Keratinocyte (primary cell): Measurements from ENCODE around the gene SEC14L1. TPM values are rescaled to one million over a fixed set of nuclear protein-coding genes. Genes with fewer than 3 reads are reported as not detected.

Source experiments
- DNase-seq: peaks from one replicate; pipeline ENCODE4 v3.0.0-alpha.2; 2011; ENCODE audit warnings: low read depth, missing footprints, low spot score
- FAIRE-seq: peaks from 2 replicates; lab custom pipeline; 2011; peaks lifted over from hg19 to GRCh38; lab: Jason Lieb, UNC
- H2AFZ ChIP-seq: 2 replicates; pipeline ENCODE4 v1.6.0; 2012; ENCODE audit warnings: low read length, control low read depth, inconsistent platforms; ENCODE audit not compliant: control insufficient read depth
- H3K27ac ChIP-seq: 2 replicates; pipeline ENCODE4 v1.5.1; 2011; ENCODE audit warnings: low read length; ENCODE audit not compliant: control insufficient read depth, insufficient read depth
- H3K27me3 ChIP-seq: 3 replicates; pipeline ENCODE4 v1.6.0; 2011; ENCODE audit warnings: low read length; ENCODE audit not compliant: control insufficient read depth, insufficient read depth; ENCODE audit errors: extremely low read depth
- H3K36me3 ChIP-seq, 2 experiments: 2 replicates in 1 of 2; 3 replicates in 1 of 2; pipeline ENCODE4 v1.5.1; 2011; ENCODE audit warnings: low read length in 2 of 2, mild to moderate bottlenecking in 1 of 2; ENCODE audit not compliant: control insufficient read depth in 2 of 2, insufficient read depth in 2 of 2; ENCODE audit errors: extremely low read depth in 1 of 2
- H3K4me1 ChIP-seq: 3 replicates; pipeline ENCODE4 v1.5.1; 2011; ENCODE audit warnings: low read length; ENCODE audit not compliant: control insufficient read depth, insufficient read depth; ENCODE audit errors: extremely low read depth
- H3K4me2 ChIP-seq: 3 replicates; pipeline ENCODE4 v1.6.0; 2011; ENCODE audit warnings: low read depth, low read length; ENCODE audit not compliant: control insufficient read depth, insufficient read depth; ENCODE audit errors: extremely low read depth
- H3K4me3 ChIP-seq, 3 experiments: fragments of 200-600 bp in 1 of 3; sonication (generic) in 1 of 3; 2 replicates in 2 of 3; 3 replicates in 1 of 3; pipeline ENCODE4 v1.5.1; 2011 to 2016; ENCODE audit warnings: low read length in 3 of 3, mild to moderate bottlenecking in 3 of 3, control low read depth in 2 of 3, inconsistent platforms in 1 of 3, low read depth in 1 of 3, mixed read lengths in 1 of 3, mixed run types in 1 of 3, moderate library complexity in 1 of 3; ENCODE audit not compliant: control insufficient read depth in 2 of 3, insufficient read depth in 2 of 3; ENCODE audit errors: extremely low read depth in 1 of 3
- H3K79me2 ChIP-seq: 2 replicates; pipeline ENCODE4 v1.6.0; 2012; ENCODE audit warnings: low read length; ENCODE audit not compliant: control insufficient read depth, insufficient read depth
- H3K9ac ChIP-seq: 3 replicates; pipeline ENCODE4 v1.6.0; 2011; ENCODE audit warnings: low read length; ENCODE audit not compliant: control insufficient read depth, insufficient read depth; ENCODE audit errors: extremely low read depth
- H3K9me1 ChIP-seq: 3 replicates; pipeline ENCODE4 v1.6.0; 2011; ENCODE audit warnings: low read length; ENCODE audit not compliant: control insufficient read depth, insufficient read depth; ENCODE audit errors: extremely low read depth
- H3K9me3 ChIP-seq: 2 replicates; pipeline ENCODE4 v1.5.1; 2012; ENCODE audit warnings: low read depth, low read length; ENCODE audit not compliant: control insufficient read depth
- H4K20me1 ChIP-seq: 3 replicates; pipeline ENCODE4 v1.6.0; 2011; ENCODE audit warnings: low read length; ENCODE audit not compliant: control insufficient read depth, insufficient read depth; ENCODE audit errors: extremely low read depth
- EZH2 ChIP-seq: IDR thresholded peaks from one replicate; pipeline ENCODE4 v1.6.1; 2012; ENCODE audit warnings: inconsistent platforms, mild to moderate bottlenecking, low read length, moderate library complexity
- dilution Hi-C: fragments of 300-500 bp; cut with MboI; formaldehyde crosslinking; loops from one replicate; pipeline ENCODE4 v1.7.0; 2020; ENCODE audit warnings: low sequenced_read_pairs; ENCODE audit not compliant: extremely low pct_ligation_motif_present
- polyA plus RNA-seq, 5 experiments: library from polyadenylated mRNA; depleted of rRNA in 3 of 5; stranded (reverse) in 3 of 5; stranded (forward) in 1 of 5; unstranded in 1 of 5; fragments of >200 nt; gene quantifications; 1 replicate in 1 of 5; 2 replicates in 3 of 5; 3 replicates in 1 of 5; pipeline versions ENCODE4 v1.2.1 to v1.2.3, GENCODE V29; 2011 to 2012; ENCODE audit warnings: missing spikeins in 2 of 5, low read depth in 1 of 5, low replicate concordance in 1 of 5
- TF ChIP-seq, protein P1 (sequence below), 3 experiments: IDR thresholded peaks in 1 of 3; conservative IDR thresholded peaks in 1 of 3; optimal IDR thresholded peaks in 1 of 3; 2 replicates in 2 of 3; 3 replicates in 1 of 3; pipeline versions ENCODE3 to v1.5.1; 2011; ENCODE audit warnings: low read length in 3 of 3, mild to moderate bottlenecking in 3 of 3, moderate library complexity in 2 of 3, control low read depth in 1 of 3, inconsistent platforms in 1 of 3; ENCODE audit not compliant: insufficient read depth in 2 of 3; ENCODE audit errors: extremely low read depth in 1 of 3

SEC14L1 gene
- polyA plus RNA-seq, 1 donor (not counting 4 experiments of a cell fraction or from before 2014, with no cell fraction given): 35.6 TPM

DNA sequence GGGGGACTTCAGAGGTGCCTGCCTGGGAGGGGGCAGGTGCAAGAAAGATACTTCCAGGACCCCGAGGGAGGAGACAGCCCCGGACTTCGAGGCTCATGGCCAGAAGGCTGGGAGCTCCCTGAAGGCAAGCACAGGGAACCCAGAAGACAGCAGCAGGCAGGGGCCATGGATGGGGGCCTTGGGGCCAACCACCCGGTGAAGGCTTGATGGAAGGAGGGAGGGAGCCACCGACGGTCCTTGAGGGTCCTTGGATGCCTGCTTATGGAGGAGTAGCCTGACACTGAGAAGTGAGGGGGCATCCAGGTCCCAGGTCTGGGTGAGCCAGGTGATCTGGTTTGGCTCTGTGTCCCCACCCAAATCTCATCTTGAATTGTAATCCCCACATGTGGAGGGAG, 89.7 kb downstream of the SEC14L1 start:
- TF ChIP-seq, protein P1, sequence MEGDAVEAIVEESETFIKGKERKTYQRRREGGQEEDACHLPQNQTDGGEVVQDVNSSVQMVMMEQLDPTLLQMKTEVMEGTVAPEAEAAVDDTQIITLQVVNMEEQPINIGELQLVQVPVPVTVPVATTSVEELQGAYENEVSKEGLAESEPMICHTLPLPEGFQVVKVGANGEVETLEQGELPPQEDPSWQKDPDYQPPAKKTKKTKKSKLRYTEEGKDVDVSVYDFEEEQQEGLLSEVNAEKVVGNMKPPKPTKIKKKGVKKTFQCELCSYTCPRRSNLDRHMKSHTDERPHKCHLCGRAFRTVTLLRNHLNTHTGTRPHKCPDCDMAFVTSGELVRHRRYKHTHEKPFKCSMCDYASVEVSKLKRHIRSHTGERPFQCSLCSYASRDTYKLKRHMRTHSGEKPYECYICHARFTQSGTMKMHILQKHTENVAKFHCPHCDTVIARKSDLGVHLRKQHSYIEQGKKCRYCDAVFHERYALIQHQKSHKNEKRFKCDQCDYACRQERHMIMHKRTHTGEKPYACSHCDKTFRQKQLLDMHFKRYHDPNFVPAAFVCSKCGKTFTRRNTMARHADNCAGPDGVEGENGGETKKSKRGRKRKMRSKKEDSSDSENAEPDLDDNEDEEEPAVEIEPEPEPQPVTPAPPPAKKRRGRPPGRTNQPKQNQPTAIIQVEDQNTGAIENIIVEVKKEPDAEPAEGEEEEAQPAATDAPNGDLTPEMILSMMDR (optimal IDR thresholded peaks at IDR 0.05 in 1 of 3, IDR thresholded peaks at IDR 0.05 in 1 of 3, conservative IDR thresholded peaks at IDR 0.05 in 1 of 3; ENCODE audit: extremely low read depth in 1 of 3, insufficient read depth in 2 of 3, low read length in 3 of 3): no peak
- no peak for TF ChIP-seq EZH2
- Histone ChIP-seq H3K9me1 (no peaks in the 10 kb centered on the region), H3K79me2 (no peaks in the 10 kb centered on the region), H4K20me1 (no peaks in the 10 kb centered on the region), H2AFZ (no peak overlapping the region), H3K9me3 (peaks cover 4% of the 10 kb centered on the region), H3K36me3 (no peaks in the 10 kb centered on the region), H3K27ac (no peak overlapping the region), H3K4me1 (no peaks in the 10 kb centered on the region), H3K4me3 (no peak overlapping the region), H3K4me2 (no peak overlapping the region), H3K27me3 (no peaks in the 10 kb centered on the region), H3K9ac (no peak overlapping the region)
- dilution Hi-C loops: no loop called here
- FAIRE-seq (no peak), DNase-seq (no peak)

DNA sequence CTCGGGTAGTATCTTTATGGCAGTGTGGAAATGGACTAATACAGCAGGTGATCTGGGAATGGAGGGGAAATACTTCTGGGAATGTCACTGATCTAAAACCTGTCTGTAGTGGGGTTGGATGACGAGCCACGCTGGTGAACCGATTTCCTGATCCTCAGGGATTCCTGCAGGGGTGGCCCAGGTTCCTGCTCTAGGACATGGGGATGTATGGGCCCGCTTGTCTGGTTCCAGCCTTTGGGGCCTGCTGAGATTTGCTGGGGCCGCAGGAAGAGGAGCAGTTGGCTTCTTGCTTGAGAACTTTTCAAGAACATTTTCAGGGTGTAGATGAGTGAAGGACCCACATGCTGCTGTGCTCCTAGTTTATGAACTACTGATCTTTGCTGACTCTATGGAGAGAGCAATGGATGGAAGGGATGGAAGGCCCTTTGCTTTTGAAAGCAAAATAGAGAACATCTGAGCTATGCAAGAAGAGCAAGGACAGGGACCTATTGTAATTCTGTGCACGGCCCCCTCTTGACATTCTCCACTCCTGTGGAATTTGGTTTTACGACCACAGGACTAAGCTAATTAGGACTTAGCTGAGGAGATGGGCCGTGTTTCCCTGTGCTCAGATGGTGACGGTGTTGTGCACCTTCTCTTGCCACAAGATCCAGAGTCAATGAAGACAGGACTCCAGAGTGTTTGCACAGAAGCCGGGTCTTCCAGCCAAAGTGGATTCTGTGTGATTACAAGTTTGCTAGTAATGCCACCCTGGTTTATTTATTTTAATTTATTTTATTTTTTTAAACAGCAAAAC, 90.5 kb downstream of the SEC14L1 start:
- dilution Hi-C loops: no loop called here
- no peak overlapping the region for H3K4me2 ChIP-seq
- H2AFZ ChIP-seq: no peak overlapping the region
- no peak overlapping the region for H3K4me3 ChIP-seq
- FAIRE-seq (no peak), DNase-seq (no peak)
- no peaks in the 10 kb centered on the region for H3K9me1 ChIP-seq
- H3K36me3 ChIP-seq: no peaks in the 10 kb centered on the region
- peaks cover 4% of the 10 kb centered on the region for H3K9me3 ChIP-seq
- no peaks in the 10 kb centered on the region for H3K27me3 ChIP-seq
- no peaks in the 10 kb centered on the region for H3K79me2 ChIP-seq
- no peaks in the 10 kb centered on the region for H3K4me1 ChIP-seq
- no peaks in the 10 kb centered on the region for H4K20me1 ChIP-seq
- no peak overlapping the region for H3K27ac ChIP-seq
- TF ChIP-seq EZH2: no peak
- TF ChIP-seq, protein P1 (optimal IDR thresholded peaks at IDR 0.05 in 1 of 3, IDR thresholded peaks at IDR 0.05 in 1 of 3, conservative IDR thresholded peaks at IDR 0.05 in 1 of 3; ENCODE audit: extremely low read depth in 1 of 3, insufficient read depth in 2 of 3, low read length in 3 of 3): no peak
- H3K9ac ChIP-seq: no peak overlapping the region
